IMR-90 (cell line): ENCODE data around the gene LDLRAD4. TPM values are rescaled to one million over a fixed set of nuclear protein-coding genes. Genes with fewer than 3 reads are reported as not detected.

Experiments
- ATAC-seq: fragments of 200-7000 bp; cut with Tn5 transposase; 2 replicates; pipeline ENCODE4 v1.9.1; 2020; ENCODE audit warnings: low read depth, mild to moderate bottlenecking, moderate library complexity
- BruUV-seq: library from RNA; stranded (reverse); fragments of 400-500 nt; replicated peaks from 2 replicates; lab custom pipeline; 2021; lab: Mats Ljungman, UMichigan
- CTCF ChIA-PET: fragments of 300-600 bp; formaldehyde crosslinking; extraction: SDS; loops from one replicate; lab custom pipeline; 2021; ENCODE audit warnings: antibody characterized with exemption; lab: Yijun Ruan, JAX
- POLR2A ChIA-PET: fragments of 300-600 bp; sonication (Branson Sonifier 250); formaldehyde crosslinking; loops from one replicate; lab custom pipeline; 2022; ENCODE audit warnings: antibody characterized with exemption; ENCODE audit not compliant: unreplicated experiment; lab: Charles Lee
- DNase-seq: peaks from one replicate; pipeline ENCODE4 v3.0.0; 2013
- H2AFZ ChIP-seq: replicated peaks from 2 replicates; pipeline ENCODE3; 2013; ENCODE audit warnings: low read length, mild to moderate bottlenecking; ENCODE audit not compliant: poor library complexity
- H2AK5ac ChIP-seq: 2 replicates; pipeline ENCODE4 v1.6.1; 2013; ENCODE audit warnings: low read depth, low read length, inconsistent platforms
- H2AK9ac ChIP-seq: replicated peaks from 2 replicates; pipeline ENCODE3; 2013; ENCODE audit warnings: mild to moderate bottlenecking, low read depth, low read length, moderate library complexity; ENCODE audit not compliant: poor library complexity
- H2BK120ac ChIP-seq: 2 replicates; pipeline ENCODE4 v1.6.1; 2013; ENCODE audit warnings: low read depth, low read length, inconsistent platforms
- H2BK15ac ChIP-seq: 3 replicates; pipeline ENCODE4 v1.6.1; 2013; ENCODE audit warnings: low read depth, low read length, inconsistent platforms
- H2BK20ac ChIP-seq: 2 replicates; pipeline ENCODE4 v1.6.1; 2013; ENCODE audit warnings: low read depth, mild to moderate bottlenecking, inconsistent platforms, low read length, moderate library complexity
- H2BK5ac ChIP-seq: 2 replicates; pipeline ENCODE4 v1.6.1; 2013; ENCODE audit warnings: mild to moderate bottlenecking, low read depth, low read length, inconsistent platforms; ENCODE audit not compliant: poor library complexity, severe bottlenecking
- H3K14ac ChIP-seq: replicated peaks from 2 replicates; pipeline ENCODE4 v1.6.1; 2013; ENCODE audit warnings: low read depth, low read length, inconsistent platforms
- H3K18ac ChIP-seq: 2 replicates; pipeline ENCODE4 v1.6.1; 2013; ENCODE audit warnings: low read depth, low read length, control low read depth
- H3K23ac ChIP-seq: 2 replicates; pipeline ENCODE4 v1.6.1; 2013; ENCODE audit warnings: low read depth, low read length, inconsistent platforms
- H3K27ac ChIP-seq: 2 replicates; pipeline ENCODE4 v1.5.1; 2013; ENCODE audit warnings: mild to moderate bottlenecking, control low read depth, low read length; ENCODE audit not compliant: insufficient read depth
- H3K27me3 ChIP-seq: 2 replicates; pipeline ENCODE4 v1.6.1; 2013; ENCODE audit warnings: low read length; ENCODE audit not compliant: control insufficient read depth, insufficient read depth
- H3K36me3 ChIP-seq: 2 replicates; pipeline ENCODE4 v1.6.1; 2013; ENCODE audit warnings: low read length, mixed read lengths; ENCODE audit not compliant: control insufficient read depth, insufficient read depth
- H3K4ac ChIP-seq: 2 replicates; pipeline ENCODE4 v1.6.1; 2013; ENCODE audit warnings: low read depth, low read length, inconsistent platforms
- H3K4me1 ChIP-seq: 2 replicates; pipeline ENCODE4 v1.6.1; 2013; ENCODE audit warnings: low read length, mixed read lengths; ENCODE audit not compliant: control insufficient read depth, insufficient read depth
- H3K4me2 ChIP-seq: 2 replicates; pipeline ENCODE4 v1.6.1; 2013; ENCODE audit warnings: low read depth, mild to moderate bottlenecking, control low read depth, low read length, moderate library complexity
- H3K4me3 ChIP-seq: 2 replicates; pipeline ENCODE4 v1.5.1; 2013; ENCODE audit warnings: low read depth, mild to moderate bottlenecking, control low read depth, low read length, moderate library complexity; ENCODE audit not compliant: insufficient read depth
- H3K56ac ChIP-seq: 2 replicates; pipeline ENCODE4 v1.6.1; 2013; ENCODE audit warnings: low read length, inconsistent platforms; ENCODE audit not compliant: insufficient read depth; ENCODE audit errors: extremely low read depth
- H3K79me1 ChIP-seq, 2 experiments: 2 replicates each; pipeline ENCODE4 v1.6.1; 2013; ENCODE audit warnings: low read length in 2 of 2, inconsistent platforms in 1 of 2, low read depth in 1 of 2
- H3K9ac ChIP-seq: 2 replicates; pipeline ENCODE4 v1.6.1; 2013; ENCODE audit warnings: low read depth, low read length, control low read depth
- H3K9me1 ChIP-seq: 2 replicates; pipeline ENCODE4 v1.6.1; 2013; ENCODE audit warnings: low read length, inconsistent platforms; ENCODE audit not compliant: insufficient read depth
- H3K9me3 ChIP-seq: 2 replicates; pipeline ENCODE4 v1.6.1; 2013; ENCODE audit warnings: low read length; ENCODE audit not compliant: control insufficient read depth, insufficient read depth
- H4K20me1 ChIP-seq: 2 replicates; pipeline ENCODE4 v1.6.1; 2013; ENCODE audit warnings: low read length, inconsistent platforms; ENCODE audit not compliant: insufficient read depth
- H4K5ac ChIP-seq: 2 replicates; pipeline ENCODE4 v1.6.1; 2013; ENCODE audit warnings: mild to moderate bottlenecking, low read depth, low read length, control low read depth
- H4K8ac ChIP-seq, 2 experiments: 2 replicates each; pipeline ENCODE4 v1.6.1; 2013; ENCODE audit warnings: low read depth in 2 of 2, low read length in 2 of 2, control low read depth in 1 of 2, inconsistent platforms in 1 of 2
- H4K91ac ChIP-seq: 2 replicates; pipeline ENCODE4 v1.6.1; 2013; ENCODE audit warnings: low read depth, low read length, inconsistent platforms; ENCODE audit not compliant: insufficient read depth
- CEBPB ChIP-seq: IDR thresholded peaks from 2 replicates; pipeline ENCODE4 v1.6.1; 2012; ENCODE audit warnings: low read depth, low read length, improper control_type of control experiment
- CHD1 ChIP-seq: IDR thresholded peaks from 2 replicates; pipeline ENCODE4 v1.6.1; 2012; ENCODE audit warnings: low read depth, low read length, improper control_type of control experiment
- CTCF ChIP-seq: conservative IDR thresholded peaks from 2 replicates; pipeline ENCODE4 v1.5.1; 2012; ENCODE audit warnings: mild to moderate bottlenecking, low read depth, low read length, improper control_type of control experiment
- ELK1 ChIP-seq: fragments of 150-350 bp; IDR thresholded peaks from 2 replicates; pipeline ENCODE4 v1.6.1; 2016; ENCODE audit warnings: low read depth, mild to moderate bottlenecking, low read length, moderate library complexity, borderline replicate concordance
- FOS ChIP-seq: fragments of 150-350 bp; IDR thresholded peaks from 2 replicates; pipeline ENCODE4 v1.6.1; 2016; ENCODE audit warnings: low read depth, low read length
- MAFK ChIP-seq: IDR thresholded peaks from 2 replicates; pipeline ENCODE4 v1.6.1; 2012; ENCODE audit warnings: low read depth, low read length, improper control_type of control experiment
- MAZ ChIP-seq: IDR thresholded peaks from 2 replicates; pipeline ENCODE4 v1.6.1; 2012; ENCODE audit warnings: low read depth, mild to moderate bottlenecking, low read length, improper control_type of control experiment, moderate library complexity, borderline replicate concordance
- MXI1 ChIP-seq: IDR thresholded peaks from 2 replicates; pipeline ENCODE4 v1.6.1; 2012; ENCODE audit warnings: low read depth, mild to moderate bottlenecking, low read length, moderate library complexity, borderline replicate concordance
- NFE2L2 ChIP-seq: fragments of 150-350 bp; IDR thresholded peaks from 2 replicates; pipeline ENCODE4 v1.6.1; 2016; ENCODE audit warnings: low read depth, mild to moderate bottlenecking, low read length
- POLR2A ChIP-seq: IDR thresholded peaks from 2 replicates; pipeline ENCODE4 v1.6.1; 2012; ENCODE audit warnings: mild to moderate bottlenecking, low read depth, low read length
- RAD21 ChIP-seq: IDR thresholded peaks from 2 replicates; pipeline ENCODE4 v1.6.1; 2012; ENCODE audit warnings: low read length, improper control_type of control experiment
- RCOR1 ChIP-seq: IDR thresholded peaks from 2 replicates; pipeline ENCODE4 v1.6.1; 2012; ENCODE audit warnings: mild to moderate bottlenecking, low read length, improper control_type of control experiment; ENCODE audit not compliant: insufficient replicate concordance
- RFX5 ChIP-seq: IDR thresholded peaks from 2 replicates; pipeline ENCODE4 v1.8.0; 2012; ENCODE audit warnings: low read depth, mild to moderate bottlenecking, low read length, moderate library complexity
- SMC3 ChIP-seq: fragments of 150-350 bp; IDR thresholded peaks from 2 replicates; pipeline ENCODE4 v1.6.1; 2016; ENCODE audit warnings: low read depth, mild to moderate bottlenecking, antibody characterized with exemption, low read length, moderate library complexity
- USF2 ChIP-seq: fragments of 150-350 bp; IDR thresholded peaks from 2 replicates; pipeline ENCODE4 v1.6.1; 2017; ENCODE audit warnings: mild to moderate bottlenecking, antibody characterized with exemption, low read length, low read depth
- WGBS, 2 experiments: methylation state at CpG; one replicate each; pipeline versions ENCODE4 v1.1.5 to v1.1.7; 2013; ENCODE audit warnings: missing lambda C conversion rate in 2 of 2; ENCODE audit not compliant: insufficient read length in 1 of 2; ENCODE audit errors: extremely low coverage in 2 of 2; 5-methylcytosine and 5-hydroxymethylcytosine counted together
- dilution Hi-C: fragments of 300-500 bp; cut with HindIII; formaldehyde crosslinking; loops from one replicate; pipeline ENCODE4 v1.14.3; 2018; ENCODE audit warnings: low sequenced_read_pairs; ENCODE audit not compliant: unreplicated experiment
- in situ Hi-C: fragments of 300-500 bp; cut with MboI; formaldehyde crosslinking; loops from 3 replicates; pipeline ENCODE4 v1.14.3; 2019; ENCODE audit warnings: low sequenced_read_pairs, inconsistent platforms, mixed read lengths
- intact Hi-C: fragments of 100-400 bp; cut with micrococcal nuclease; formaldehyde crosslinking; loops from 2 replicates; pipeline ENCODE4 v1.10.0; 2022
- polyA plus RNA-seq, 3 experiments: library from polyadenylated mRNA; depleted of rRNA; stranded (reverse); fragments of >200 nt; gene quantifications; 2 replicates each; pipeline ENCODE4 v1.2.3, GENCODE V29; 2012; ENCODE audit warnings: low replicate concordance in 1 of 3
- total RNA-seq: library from RNA; depleted of rRNA; stranded (reverse); fragments of >200 nt; gene quantifications from 2 replicates; pipeline ENCODE4 v1.2.3, GENCODE V29; 2012

Gene LDLRAD4
- total and polyA plus RNA-seq, 2 of the 4 experiments (the other 2 are of a cell fraction), result not detected

- no peaks in the 10 kb centered on the region for H3K9me3 ChIP-seq
- no peak overlapping the region for H3K9ac ChIP-seq
- no peak overlapping the region for H2AK9ac ChIP-seq
- H3K56ac ChIP-seq, result no peak overlapping the region
- BruUV-seq, result no TSS peak
- no peak overlapping the region for H2BK15ac ChIP-seq
- no peak overlapping the region for H4K91ac ChIP-seq
- no peak overlapping the region for H3K4me2 ChIP-seq
- no peak overlapping the region for H3K23ac ChIP-seq
- in situ Hi-C loops (no loop called here), dilution Hi-C loops (no loop called here), intact Hi-C loops (no loop called here)
- no peak overlapping the region for H2AFZ ChIP-seq
- H4K5ac ChIP-seq, result no peak overlapping the region
- no peak overlapping the region for H2BK5ac ChIP-seq
- no peak overlapping the region for H3K4me3 ChIP-seq
- no CpG with 5 or more reads among the region's 4 CpGs for WGBS, 2 experiments
- H3K9me1 ChIP-seq, result no peaks in the 10 kb centered on the region
- ATAC-seq (no peak), DNase-seq (peak; percentile 27)
- H3K27me3 ChIP-seq, result peaks cover 20% of the 10 kb centered on the region
- ChIA-PET CTCF (interaction anchor here (1.4 kb wide), 1 partner anchor 19 kb away, joined by 5 read pairs; no protein-coding TSS in a partner anchor), POLR2A (no interaction called here)
- H3K36me3 ChIP-seq, result no peaks in the 10 kb centered on the region
- H3K79me1 ChIP-seq, result no peaks in the 10 kb centered on the region
- no peaks in the 10 kb centered on the region for H3K4me1 ChIP-seq
- no peak overlapping the region for H3K4ac ChIP-seq
- no peak overlapping the region for H4K8ac ChIP-seq
- no peak overlapping the region for H3K14ac ChIP-seq
- H3K27ac ChIP-seq, result no peak overlapping the region
- no peak overlapping the region for H2BK20ac ChIP-seq
- no peaks in the 10 kb centered on the region for H4K20me1 ChIP-seq
- TF ChIP-seq CHD1 (no peak), ELK1 (no peak), FOS (no peak), RCOR1 (no peak), MAZ (no peak), USF2 (no peak), RFX5 (no peak), NFE2L2 (no peak), CTCF (no peak), POLR2A (no peak), MAFK (no peak), MXI1 (no peak), RAD21 (no peak), SMC3 (no peak), CEBPB (no peak)
- H2AK5ac ChIP-seq, result no peak overlapping the region
- H3K18ac ChIP-seq, result no peak overlapping the region
- H2BK120ac ChIP-seq, result no peak overlapping the region
Measured at GRCh38 chr18:13178976-13179375, 39.6 kb upstream of the LDLRAD4 start.
